DOHH2 (cell line): Measurements from ENCODE around the gene TMEM154.

ENCODE experiments used
- CTCF ChIP-seq: fragments of 200-600 bp; sonication (generic); IDR thresholded peaks from one replicate; pipeline ENCODE4 v1.5.1; 2014; ENCODE audit warnings: antibody characterized with exemption, mild to moderate bottlenecking, low read depth, low read length; ENCODE audit not compliant: poor library complexity, severe bottlenecking
- EZH2phosphoT487 ChIP-seq: fragments of 200-600 bp; sonication (generic); IDR thresholded peaks from 2 replicates; pipeline ENCODE4 v1.6.1; 2017; ENCODE audit warnings: borderline replicate concordance, mild to moderate bottlenecking, antibody characterized with exemption, low read length, moderate library complexity, mixed read lengths

GRCh38 chr4:152594057-152594456 is 85.7 kb downstream of the TMEM154 start:
- no peak for TF ChIP-seq CTCF
- no peak for TF ChIP-seq EZH2phosphoT487
